Iris pigment epithelial cell (primary cell): ENCODE data around the gene CAPSL.
"Not testable (repeated sequence)": the region's sequence is repeated elsewhere in the genome, so short reads cannot be mapped to it uniquely, and the experiment has no call there.

Source experiments
- DNase-seq: peaks from one replicate; pipeline ENCODE4 v3.0.0-alpha.2; 2011; ENCODE audit warnings: low read depth

Gene CAPSL

GRCh38 chr5:35904443-35905132, 33.8 kb downstream of the CAPSL start:
- no peak for DNase-seq

DNA sequence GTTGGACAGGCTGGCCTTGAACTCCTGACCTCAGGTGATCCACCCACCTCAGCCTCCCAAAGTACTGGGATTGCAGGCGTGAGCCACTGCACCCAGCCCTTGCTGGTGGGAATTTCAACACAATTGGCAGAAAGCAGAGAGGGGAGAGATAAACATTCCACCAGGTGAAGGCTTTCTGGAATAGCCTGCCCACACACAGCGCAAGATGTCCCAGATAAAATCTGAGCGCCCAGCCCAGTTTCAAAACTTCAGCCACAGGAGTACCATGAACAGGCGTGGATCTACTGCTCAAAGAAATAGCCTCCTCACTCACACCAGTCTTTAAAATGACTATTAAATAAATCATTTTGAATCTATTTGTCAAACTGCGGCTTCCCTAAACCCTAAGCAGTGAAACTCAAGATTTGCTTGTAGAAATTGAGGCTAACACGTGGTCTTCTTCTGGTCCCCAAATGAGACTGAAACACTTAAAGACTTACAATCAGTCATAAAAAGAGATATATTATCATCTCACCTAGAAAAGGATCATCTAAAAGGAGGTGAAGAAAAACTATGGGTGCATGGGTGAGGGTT, 34.7 kb downstream of the CAPSL start:
- no peak for DNase-seq

- peak; percentile 67 for DNase-seq
Measured at GRCh38 chr5:35902046-35902672, 36.3 kb downstream of the CAPSL start.

- no peak for DNase-seq
Measured at GRCh38 chr5:35900972-35901695, 37.3 kb downstream of the CAPSL start.

DNA sequence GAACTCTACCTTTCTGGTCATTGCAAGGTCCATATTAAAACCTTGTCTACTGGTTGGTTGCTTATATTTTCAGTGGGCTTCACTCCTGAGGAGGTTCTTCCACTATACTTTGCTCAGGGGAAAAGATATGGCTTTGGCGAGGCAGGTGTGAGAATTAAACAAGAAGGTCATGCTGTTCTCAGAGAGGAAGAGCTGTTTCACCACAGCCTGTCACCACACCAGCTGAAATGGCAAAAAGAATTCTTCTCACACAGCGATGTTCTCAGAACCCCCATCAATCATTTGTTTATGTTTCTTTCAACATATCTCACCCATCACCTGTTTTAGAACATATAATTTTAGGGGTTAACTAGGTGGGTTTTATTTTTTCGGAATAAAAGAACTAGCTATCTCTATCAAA, 38.6 kb downstream of the CAPSL start:
- DNase-seq, result no peak

DNA sequence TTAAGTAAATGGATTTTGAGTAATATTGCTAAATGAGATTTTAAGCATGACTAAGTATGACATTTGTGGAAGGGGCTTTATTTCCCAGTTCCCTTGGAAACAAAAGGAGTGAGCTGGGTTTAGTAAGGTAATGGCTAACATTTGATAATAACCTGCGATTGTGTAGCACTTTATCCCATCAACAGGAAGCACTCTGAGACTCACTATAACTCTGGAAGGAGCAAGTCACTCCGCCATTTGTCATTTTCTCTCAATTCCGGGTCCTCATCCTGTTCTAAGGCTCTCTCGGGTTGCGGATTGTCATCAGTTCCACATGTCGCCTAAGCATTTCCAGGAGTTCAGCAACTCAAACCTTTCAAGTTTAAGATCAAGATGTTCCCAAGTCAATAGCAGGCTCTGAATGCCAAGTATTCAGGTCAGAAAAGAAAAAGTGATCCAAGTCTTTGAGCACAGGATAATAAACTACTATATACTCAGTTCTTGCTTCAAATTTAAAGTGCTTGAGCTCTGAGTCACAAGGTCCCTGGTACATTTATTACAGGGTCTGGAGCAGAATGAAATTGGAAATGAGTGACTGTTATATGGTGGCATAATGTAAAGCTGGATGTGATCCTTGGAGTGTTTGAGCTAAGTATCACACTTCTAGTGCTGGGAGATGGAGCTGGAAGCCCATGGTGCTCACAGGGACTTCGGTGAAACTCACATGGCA, 39.3 kb downstream of the CAPSL start:
- DNase-seq, result peak; percentile 28

DNA sequence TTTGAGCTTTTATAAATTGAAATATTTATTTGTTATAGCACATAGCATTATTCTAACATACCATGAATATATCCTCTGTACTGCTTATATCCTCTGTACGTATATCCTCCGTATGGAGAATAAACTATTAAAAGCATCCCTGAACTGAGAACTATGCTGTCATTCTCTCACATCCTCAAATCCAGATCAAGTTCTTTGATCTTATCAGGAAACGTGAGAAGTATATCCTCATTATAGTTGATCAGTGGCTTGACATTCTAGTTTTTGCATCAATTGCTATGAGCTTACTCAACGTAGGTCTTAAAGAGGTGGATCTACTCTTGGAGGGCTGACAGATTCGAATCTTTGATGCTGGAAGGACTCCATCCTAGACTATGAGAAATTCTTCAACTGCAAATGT, 44.3 kb downstream of the CAPSL start:
- no peak for DNase-seq

DNA sequence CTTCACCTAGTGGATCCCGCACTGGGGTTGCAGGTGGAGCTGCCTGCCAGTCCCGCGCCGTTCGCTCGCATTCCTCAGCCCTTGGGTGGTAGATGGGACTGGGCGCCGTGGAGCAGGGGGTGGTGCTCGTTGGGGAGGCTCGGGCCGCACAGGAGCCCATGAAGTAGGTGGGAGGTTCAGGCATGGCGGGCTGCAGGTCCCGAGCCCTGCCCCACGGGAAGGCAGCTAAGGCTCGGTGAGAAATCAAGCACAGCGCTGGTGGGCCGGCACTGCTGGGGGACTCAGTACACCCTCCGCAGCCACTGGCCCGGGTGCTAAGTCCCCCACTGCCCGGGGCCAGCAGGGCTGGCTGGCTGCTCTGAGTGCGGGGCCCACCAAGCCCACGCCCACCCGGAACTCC, 45.6 kb downstream of the CAPSL start:
- not testable (repeated sequence) for DNase-seq

DNA sequence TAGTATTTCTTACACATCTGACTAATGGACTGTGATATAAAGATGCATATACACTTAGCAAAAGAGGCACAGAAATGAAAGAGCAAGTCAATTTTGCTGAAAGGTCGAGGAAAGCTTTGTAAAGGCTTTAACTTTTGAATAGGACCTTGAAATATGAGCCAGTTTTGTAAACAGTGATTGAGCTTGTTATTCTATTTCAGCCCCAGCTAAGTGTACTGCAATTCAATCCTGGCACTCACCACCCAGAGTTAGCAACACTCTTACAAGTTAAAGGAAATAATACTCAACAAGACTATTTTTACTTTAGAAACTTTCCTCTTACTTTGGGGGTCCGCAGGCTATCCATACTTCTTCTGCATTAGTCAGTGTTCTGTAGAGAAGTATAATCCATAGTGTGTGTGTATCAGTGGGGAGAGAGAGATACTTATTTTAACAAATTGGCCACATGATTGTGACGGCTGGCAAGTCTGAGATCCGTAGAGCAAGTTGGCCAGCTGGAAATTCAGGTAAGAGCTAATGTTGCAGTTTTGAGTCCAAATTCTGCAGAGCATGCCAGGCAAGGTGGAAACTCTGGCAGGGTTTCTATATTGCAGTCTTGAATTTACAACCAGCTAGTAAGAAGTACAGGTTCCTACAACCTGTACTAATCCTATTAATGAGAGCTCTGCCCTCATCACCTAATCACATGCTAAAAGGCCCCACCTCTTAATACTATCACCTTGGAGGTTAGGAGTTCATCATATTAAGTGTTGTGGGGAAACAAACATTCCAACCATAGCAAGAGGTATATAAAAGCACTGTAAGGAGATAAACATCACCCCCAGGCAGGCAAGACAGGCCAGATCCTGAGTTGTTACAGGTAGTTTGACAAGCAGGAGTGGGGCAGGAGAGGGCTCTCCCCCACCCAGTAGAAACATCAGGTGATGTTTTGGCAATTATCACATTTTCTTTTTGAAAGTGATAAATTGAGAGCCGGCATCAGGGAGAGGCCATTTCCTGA, 48.1 kb downstream of the CAPSL start:
- DNase-seq, result peak; percentile 65

- DNase-seq, result no peak
Measured at GRCh38 chr5:35887321-35888100, 50.9 kb downstream of the CAPSL start.

GRCh38 chr5:35886381-35886780, 52.0 kb downstream of the CAPSL start:
- DNase-seq, result no peak

DNA sequence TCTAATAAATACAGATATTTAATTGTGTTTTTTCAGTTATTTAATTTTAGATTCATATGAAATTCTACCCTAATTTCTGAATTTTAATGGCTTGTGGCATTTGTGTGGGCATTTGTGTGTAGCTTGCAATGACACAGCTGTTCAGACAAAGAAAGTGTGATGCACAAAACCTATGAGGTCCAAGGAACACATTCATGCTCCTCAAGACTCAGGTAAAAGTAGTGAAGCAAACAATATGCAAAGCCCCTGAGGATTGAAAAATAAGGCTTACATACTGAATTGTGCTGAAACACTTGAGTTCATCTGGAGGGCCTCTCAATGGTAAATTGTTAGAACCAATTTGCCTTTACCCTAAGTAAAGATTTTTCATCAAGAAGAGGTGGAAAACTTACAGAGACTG, 53.6 kb downstream of the CAPSL start:
- DNase-seq, result no peak

GRCh38 chr5:35884191-35884769, 54.1 kb downstream of the CAPSL start:
- peak; percentile 87 for DNase-seq

- no peak for DNase-seq
Measured at GRCh38 chr5:35881758-35882157, 56.7 kb downstream of the CAPSL start.

DNA sequence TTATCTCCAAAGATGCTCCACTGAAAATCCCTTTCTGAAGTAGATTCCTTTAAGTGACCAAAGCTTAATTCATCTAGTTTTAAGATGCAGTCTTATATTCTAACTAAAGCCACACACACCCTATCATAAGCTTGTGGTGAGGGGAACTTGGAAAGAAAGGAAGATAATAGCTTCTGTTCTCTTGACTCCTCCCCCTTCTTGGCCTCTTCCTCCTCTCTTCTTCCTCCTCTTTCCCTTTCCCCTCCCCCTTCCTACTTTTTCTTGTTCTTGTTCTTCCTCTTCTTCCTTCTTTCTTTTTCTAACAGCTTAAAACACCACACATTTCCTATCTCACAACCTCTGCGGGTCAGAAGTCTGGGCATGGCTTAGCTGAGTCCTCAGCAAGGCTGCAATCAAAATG, 58.3 kb downstream of the CAPSL start:
- DNase-seq, result no peak

- DNase-seq, result no peak
Measured at GRCh38 chr5:35879649-35880048, 58.8 kb downstream of the CAPSL start.

- DNase-seq, result no peak
Measured at GRCh38 chr5:35879096-35879495, 59.3 kb downstream of the CAPSL start.

DNA sequence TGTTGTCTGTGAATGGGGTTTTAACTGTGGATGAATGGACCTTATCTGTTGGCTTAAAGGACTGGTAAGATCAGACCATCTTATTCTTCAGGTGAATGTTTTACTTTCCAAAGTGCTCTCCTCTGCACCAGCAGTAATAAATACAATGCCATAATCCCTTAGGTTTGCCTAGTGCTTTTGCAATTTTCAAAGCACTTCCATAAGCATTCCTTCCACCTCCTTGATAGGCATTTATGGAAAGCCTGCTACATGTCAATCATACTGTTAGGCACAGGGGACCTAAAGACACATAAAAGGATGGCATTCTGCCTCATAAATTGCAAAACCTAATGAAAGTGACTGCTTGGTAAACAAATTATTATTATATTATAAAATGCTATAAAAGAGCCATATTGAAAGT, 60.3 kb downstream of the CAPSL start:
- no peak for DNase-seq

- peak; percentile 46 for DNase-seq
Measured at GRCh38 chr5:35877655-35878054, 60.8 kb downstream of the CAPSL start.

GRCh38 chr5:35876922-35877321, 61.5 kb downstream of the CAPSL start:
- peak; percentile 25 for DNase-seq
